ENCODE results near the gene ZBTB11.

DNA sequence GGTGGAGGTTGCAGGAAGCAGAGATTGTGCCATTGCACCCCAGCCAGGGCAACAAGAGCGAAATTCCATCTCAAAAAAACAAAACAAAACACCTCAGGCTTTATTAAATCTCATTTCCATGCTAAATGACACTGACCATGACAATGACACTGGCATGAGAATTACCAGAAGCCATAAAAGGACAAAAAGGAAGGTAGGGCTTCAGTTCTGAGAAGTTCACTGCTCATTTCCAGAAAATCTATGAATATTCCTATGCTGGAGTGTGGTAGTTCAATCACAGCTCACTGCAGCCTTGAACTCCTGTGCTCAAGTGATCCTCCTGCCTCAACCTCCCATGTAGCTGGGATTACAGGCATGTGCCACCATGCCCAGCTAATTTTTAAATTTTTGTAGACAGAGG lies 58.2 kb downstream of the ZBTB11 start:
- TF ChIP-seq POLR2A (IDR thresholded peaks at IDR 0.05; ENCODE audit: low read depth, low read length) (no peak), POLR2AphosphoS5 (IDR thresholded peaks at IDR 0.05; ENCODE audit: insufficient read depth, low read depth, low read length) (no peak), MYC (IDR thresholded peaks at IDR 0.05; ENCODE audit: low read depth, low read length) (no peak), EZH2 (IDR thresholded peaks at IDR 0.05; ENCODE audit: borderline replicate concordance, low read depth, low read length, severe bottlenecking) (no peak), JUN (IDR thresholded peaks at IDR 0.05; ENCODE audit: borderline replicate concordance, insufficient read depth, insufficient read length, low read depth) (no peak), GATA2 (IDR thresholded peaks at IDR 0.05; ENCODE audit: insufficient read depth, insufficient read length, low read depth, low read length) (no peak), FOS (IDR thresholded peaks at IDR 0.05; ENCODE audit: borderline replicate concordance, insufficient read depth, low read length) (no peak)
- TF ChIP-seq, protein P1, sequence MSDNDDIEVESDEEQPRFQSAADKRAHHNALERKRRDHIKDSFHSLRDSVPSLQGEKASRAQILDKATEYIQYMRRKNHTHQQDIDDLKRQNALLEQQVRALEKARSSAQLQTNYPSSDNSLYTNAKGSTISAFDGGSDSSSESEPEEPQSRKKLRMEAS (IDR thresholded peaks at IDR 0.05; ENCODE audit: insufficient read depth, insufficient read length), result no peak
- TF ChIP-seq, protein P2, sequence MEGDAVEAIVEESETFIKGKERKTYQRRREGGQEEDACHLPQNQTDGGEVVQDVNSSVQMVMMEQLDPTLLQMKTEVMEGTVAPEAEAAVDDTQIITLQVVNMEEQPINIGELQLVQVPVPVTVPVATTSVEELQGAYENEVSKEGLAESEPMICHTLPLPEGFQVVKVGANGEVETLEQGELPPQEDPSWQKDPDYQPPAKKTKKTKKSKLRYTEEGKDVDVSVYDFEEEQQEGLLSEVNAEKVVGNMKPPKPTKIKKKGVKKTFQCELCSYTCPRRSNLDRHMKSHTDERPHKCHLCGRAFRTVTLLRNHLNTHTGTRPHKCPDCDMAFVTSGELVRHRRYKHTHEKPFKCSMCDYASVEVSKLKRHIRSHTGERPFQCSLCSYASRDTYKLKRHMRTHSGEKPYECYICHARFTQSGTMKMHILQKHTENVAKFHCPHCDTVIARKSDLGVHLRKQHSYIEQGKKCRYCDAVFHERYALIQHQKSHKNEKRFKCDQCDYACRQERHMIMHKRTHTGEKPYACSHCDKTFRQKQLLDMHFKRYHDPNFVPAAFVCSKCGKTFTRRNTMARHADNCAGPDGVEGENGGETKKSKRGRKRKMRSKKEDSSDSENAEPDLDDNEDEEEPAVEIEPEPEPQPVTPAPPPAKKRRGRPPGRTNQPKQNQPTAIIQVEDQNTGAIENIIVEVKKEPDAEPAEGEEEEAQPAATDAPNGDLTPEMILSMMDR (IDR thresholded peaks at IDR 0.05; ENCODE audit: extremely low read depth in 1 of 2, insufficient read depth in 1 of 2, low read depth in 1 of 2, low read length in 2 of 2), result no peak

Data from endothelial cell of umbilical vein (primary cell).